ENCODE measurements around the gene PACS1. TPM values are rescaled to one million over a fixed set of nuclear protein-coding genes. Genes with fewer than 3 reads are reported as not detected.

Gene PACS1
- polyA plus RNA-seq, 3 donors, result 8.1 to 36.8 (median 12.4) TPM

DNA sequence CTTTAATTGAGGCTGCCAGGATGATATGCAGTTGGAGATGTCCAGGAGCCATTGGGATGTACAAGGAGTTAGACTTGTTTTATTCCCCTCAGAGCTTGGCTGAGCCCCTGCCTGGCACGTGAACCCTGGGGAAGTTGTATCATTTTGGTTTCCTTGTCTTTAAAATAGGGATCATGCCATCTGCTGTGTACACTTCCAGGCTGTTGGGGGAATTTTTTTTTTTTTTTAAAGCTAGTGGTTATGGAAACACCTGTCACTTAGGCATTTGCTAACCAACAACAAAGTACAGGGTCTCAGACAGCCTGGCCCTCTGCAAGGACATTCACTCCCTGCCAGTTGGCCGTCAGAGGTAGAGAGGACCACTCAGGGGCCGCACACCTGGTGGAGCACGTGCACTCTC is 189.9 kb downstream of the PACS1 start:
- Histone ChIP-seq H2AFZ (ENCODE audit: insufficient read depth, low read depth, low read length, poor library complexity, severe bottlenecking) (no peak overlapping the region), H3K79me2 (ENCODE audit: insufficient read depth, low read length) (no peaks in the 10 kb centered on the region), H3K36me3 (replicated peaks in 1 of 2; ENCODE audit: control insufficient read depth in 1 of 2, insufficient read depth in 2 of 2, low read length in 2 of 2) (no peaks in the 10 kb centered on the region), H3K4me3 (replicated peaks in 1 of 3; ENCODE audit: low read depth in 2 of 3, low read length in 3 of 3) (no peak overlapping the region), H4K20me1 (ENCODE audit: insufficient read depth, low read length) (no peaks in the 10 kb centered on the region), H3K27me3 (ENCODE audit: control insufficient read depth in 2 of 2, insufficient read depth in 2 of 2, low read length in 2 of 2) (peaks cover 20 to 37% of the 10 kb centered on the region in 2 donors), H3K9me3 (replicated peaks in 1 of 2; ENCODE audit: control insufficient read depth in 1 of 2, insufficient read depth in 1 of 2, low read length in 2 of 2) (peaks cover 0 to 8% of the 10 kb centered on the region in 2 donors), H3K9ac (ENCODE audit: insufficient read depth, low read length, poor library complexity, severe bottlenecking) (no peak overlapping the region), H3K27ac (ENCODE audit: low read depth in 1 of 2, low read length in 2 of 2) (no peak overlapping the region), H3K4me1 (ENCODE audit: control insufficient read depth in 1 of 2, insufficient read depth in 2 of 2, low read length in 2 of 2) (peaks cover 16 to 21% of the 10 kb centered on the region in 2 donors), H3K4me2 (replicated peaks; ENCODE audit: extremely low read depth, low read length, poor library complexity, severe bottlenecking) (no peak overlapping the region)
- H3K9me3 Mint-ChIP-seq, result peaks cover 0 to 19% (median 3%) of the 10 kb centered on the region in 7 donors
- TF ChIP-seq, protein P1, sequence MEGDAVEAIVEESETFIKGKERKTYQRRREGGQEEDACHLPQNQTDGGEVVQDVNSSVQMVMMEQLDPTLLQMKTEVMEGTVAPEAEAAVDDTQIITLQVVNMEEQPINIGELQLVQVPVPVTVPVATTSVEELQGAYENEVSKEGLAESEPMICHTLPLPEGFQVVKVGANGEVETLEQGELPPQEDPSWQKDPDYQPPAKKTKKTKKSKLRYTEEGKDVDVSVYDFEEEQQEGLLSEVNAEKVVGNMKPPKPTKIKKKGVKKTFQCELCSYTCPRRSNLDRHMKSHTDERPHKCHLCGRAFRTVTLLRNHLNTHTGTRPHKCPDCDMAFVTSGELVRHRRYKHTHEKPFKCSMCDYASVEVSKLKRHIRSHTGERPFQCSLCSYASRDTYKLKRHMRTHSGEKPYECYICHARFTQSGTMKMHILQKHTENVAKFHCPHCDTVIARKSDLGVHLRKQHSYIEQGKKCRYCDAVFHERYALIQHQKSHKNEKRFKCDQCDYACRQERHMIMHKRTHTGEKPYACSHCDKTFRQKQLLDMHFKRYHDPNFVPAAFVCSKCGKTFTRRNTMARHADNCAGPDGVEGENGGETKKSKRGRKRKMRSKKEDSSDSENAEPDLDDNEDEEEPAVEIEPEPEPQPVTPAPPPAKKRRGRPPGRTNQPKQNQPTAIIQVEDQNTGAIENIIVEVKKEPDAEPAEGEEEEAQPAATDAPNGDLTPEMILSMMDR (IDR thresholded peaks at IDR 0.05), result no peak
- H3K36me3 Mint-ChIP-seq, result peaks cover 7 to 13% of the 10 kb centered on the region in 2 donors
- no peak for DNase-seq
- peaks cover 11% of the 10 kb centered on the region for H3K4me1 Mint-ChIP-seq
- intact Hi-C loops (cut with micrococcal nuclease), result no loop called here
- H3K27ac Mint-ChIP-seq, result peak overlapping the region in 1 of 7 donors; percentile 41
- H3K27me3 Mint-ChIP-seq (ENCODE audit: low read depth in 3 of 3), result peaks cover 34 to 51% (median 41%) of the 10 kb centered on the region in 3 donors
- peak overlapping the region in 1 of 2 donors; percentile 26 for H3K4me3 Mint-ChIP-seq
- 100% methylated on average over 3 of the region's 4 CpGs for WGBS (ENCODE audit: insufficient coverage)

DNA sequence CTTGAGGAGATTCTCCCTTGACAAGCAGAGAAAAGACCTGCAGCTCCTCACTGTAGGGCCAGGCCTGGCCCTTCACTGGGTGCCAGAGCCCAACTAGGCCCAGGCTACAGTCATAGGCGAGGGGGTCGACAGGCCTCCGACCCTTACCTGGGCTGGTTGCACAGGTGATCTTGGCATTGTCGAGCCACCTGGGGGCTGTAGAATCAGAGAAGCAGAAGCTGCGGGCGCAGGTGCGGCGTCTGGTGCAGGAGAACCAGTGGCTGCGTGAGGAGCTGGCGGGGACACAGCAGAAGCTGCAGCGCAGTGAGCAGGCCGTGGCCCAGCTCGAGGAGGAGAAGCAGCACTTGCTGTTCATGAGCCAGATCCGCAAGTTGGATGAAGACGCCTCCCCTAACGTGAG is 191.5 kb downstream of the PACS1 start:
- H3K4me2 ChIP-seq (replicated peaks; ENCODE audit: extremely low read depth, low read length, poor library complexity, severe bottlenecking), result no peak overlapping the region
- H3K79me2 ChIP-seq (ENCODE audit: insufficient read depth, low read length), result no peaks in the 10 kb centered on the region
- Mint-ChIP-seq H3K9me3 (peaks cover 0 to 9% (median 2%) of the 10 kb centered on the region in 7 donors), H3K4me3 (peak overlapping the region in 1 of 2 donors; percentile 28), H3K27me3 (ENCODE audit: low read depth in 3 of 3) (peaks cover 19 to 35% (median 25%) of the 10 kb centered on the region in 3 donors), H3K27ac (no peak overlapping the region), H3K4me1 (peaks cover 11% of the 10 kb centered on the region), H3K36me3 (peaks cover 7 to 13% of the 10 kb centered on the region in 2 donors)
- H3K9ac ChIP-seq (ENCODE audit: insufficient read depth, low read length, poor library complexity, severe bottlenecking), result no peak overlapping the region
- no peak for DNase-seq
- H4K20me1 ChIP-seq (ENCODE audit: insufficient read depth, low read length), result no peaks in the 10 kb centered on the region
- H3K9me3 ChIP-seq (replicated peaks in 1 of 2; ENCODE audit: control insufficient read depth in 1 of 2, insufficient read depth in 1 of 2, low read length in 2 of 2), result peaks cover 0 to 7% of the 10 kb centered on the region in 2 donors
- H3K27me3 ChIP-seq (ENCODE audit: control insufficient read depth in 2 of 2, insufficient read depth in 2 of 2, low read length in 2 of 2), result peaks cover 8 to 20% of the 10 kb centered on the region in 2 donors
- no peak overlapping the region for H2AFZ ChIP-seq (ENCODE audit: insufficient read depth, low read depth, low read length, poor library complexity, severe bottlenecking)
- H3K27ac ChIP-seq (ENCODE audit: low read depth in 1 of 2, low read length in 2 of 2), result no peak overlapping the region
- no peak overlapping the region for H3K4me3 ChIP-seq (replicated peaks in 1 of 3; ENCODE audit: low read depth in 2 of 3, low read length in 3 of 3)
- TF ChIP-seq, protein P1 (IDR thresholded peaks at IDR 0.05), result no peak
- WGBS (ENCODE audit: insufficient coverage), result 97% methylated on average over 16 of the region's 16 CpGs
- intact Hi-C loops (cut with micrococcal nuclease), result no loop called here
- H3K4me1 ChIP-seq (ENCODE audit: control insufficient read depth in 1 of 2, insufficient read depth in 2 of 2, low read length in 2 of 2), result peaks cover 16 to 22% of the 10 kb centered on the region in 2 donors
- H3K36me3 ChIP-seq (replicated peaks in 1 of 2; ENCODE audit: control insufficient read depth in 1 of 2, insufficient read depth in 2 of 2, low read length in 2 of 2), result no peaks in the 10 kb centered on the region
